Prostate gland (tissue), 2 donors: ENCODE measurements around the gene GSG1L. TPM values are rescaled to one million over a fixed set of nuclear protein-coding genes. Genes with fewer than 3 reads are reported as not detected.

Experiments
- DNase-seq: peaks from one replicate; pipeline ENCODE4 v3.0.0-alpha.2; 2019; ENCODE audit warnings: low spot score
- H3K27ac ChIP-seq, 2 donors: fragments of 200-600 bp; sonication (generic); 2 replicates each; pipeline ENCODE4 v1.5.1; 2017 to 2019
- H3K27me3 ChIP-seq: fragments of 200-600 bp; sonication (generic); replicated peaks from 2 replicates; pipeline ENCODE4 v1.5.1; 2019; ENCODE audit not compliant: insufficient read depth
- H3K36me3 ChIP-seq, 2 donors: fragments of 200-600 bp; sonication (generic); 1 replicate in 1 of 2; 2 replicates in 1 of 2; pipeline versions ENCODE4 v1.5.1 to v1.8.1; 2017 to 2019
- H3K4me1 ChIP-seq: fragments of 200-600 bp; sonication (generic); replicated peaks from 2 replicates; pipeline ENCODE4 v1.5.1; 2019
- H3K4me3 ChIP-seq, 2 donors: fragments of 200-600 bp; sonication (generic); 2 replicates each; pipeline ENCODE4 v1.5.1; 2017 to 2019
- H3K9me3 ChIP-seq: fragments of 200-600 bp; sonication (generic); 2 replicates; pipeline ENCODE4 v1.5.1; 2017
- POLR2A ChIP-seq: fragments of 450-650 bp; IDR thresholded peaks from one replicate; pipeline ENCODE4 v1.6.1; 2016; ENCODE audit warnings: antibody characterized with exemption, mild to moderate bottlenecking
- POLR2AphosphoS5 ChIP-seq: sonication (generic); formaldehyde crosslinking; IDR thresholded peaks from one replicate; pipeline ENCODE4 v1.6.1; 2017; ENCODE audit warnings: antibody characterized with exemption
- WGBS: methylation state at CpG from one replicate; pipeline ENCODE4 v1.1.5; 2018; 5-methylcytosine and 5-hydroxymethylcytosine counted together
- intact Hi-C: fragments of 100-400 bp; cut with DNase I; formaldehyde crosslinking; loops from one replicate; pipeline ENCODE4 v1.14.2; 2022
- small RNA-seq, 2 donors: library from RNA; depleted of rRNA; stranded (forward); fragments of <200 nt; gene quantifications; one replicate each; pipeline ENCODE3, GENCODE V24; 2016
- total RNA-seq, 2 donors: library from RNA; depleted of rRNA; stranded (reverse); fragments of >200 nt; gene quantifications; one replicate each; pipeline ENCODE4 v1.1.0, GENCODE V29; 2016
- TF ChIP-seq, protein P1 (sequence below), 4 experiments: fragments of 200-600 bp in 2 of 4; fragments of 450-650 bp in 2 of 4; sonication (generic) in 2 of 4; IDR thresholded peaks; 1 replicate in 3 of 4; 2 replicates in 1 of 4; pipeline ENCODE4 v1.5.1; 2016 to 2019; ENCODE audit warnings: antibody characterized with exemption in 4 of 4, mild to moderate bottlenecking in 2 of 4, moderate library complexity in 2 of 4

The GSG1L gene
- total RNA-seq, 2 donors from 2014 or later = 0.91 TPM; not detected in 1

DNA sequence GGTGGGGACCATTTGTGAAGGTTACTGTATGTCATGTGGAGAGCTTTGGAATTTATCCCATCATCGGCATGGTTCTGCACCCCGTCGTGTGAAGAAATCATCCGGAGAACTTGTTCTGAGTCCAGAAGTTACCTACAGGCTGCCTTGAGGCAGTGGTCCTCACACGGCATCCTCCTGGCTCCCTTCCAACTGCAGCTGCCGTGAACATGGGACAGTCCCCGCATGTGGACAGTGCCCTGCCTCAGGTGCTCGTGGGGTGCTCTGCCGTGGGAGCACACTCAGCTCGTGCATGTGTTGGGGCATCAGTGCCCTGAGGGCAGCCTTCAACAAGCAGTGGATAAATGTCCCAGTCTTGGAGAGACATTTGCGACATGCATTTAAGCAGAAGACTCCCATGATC is 324.9 kb downstream of the GSG1L start:
- no peak overlapping the region for H3K4me3 ChIP-seq
- DNase-seq = no peak
- intact Hi-C loops = no loop called here
- no peaks in the 10 kb centered on the region for H3K27me3 ChIP-seq
- TF ChIP-seq POLR2AphosphoS5 = no peak
- TF ChIP-seq, protein P1, sequence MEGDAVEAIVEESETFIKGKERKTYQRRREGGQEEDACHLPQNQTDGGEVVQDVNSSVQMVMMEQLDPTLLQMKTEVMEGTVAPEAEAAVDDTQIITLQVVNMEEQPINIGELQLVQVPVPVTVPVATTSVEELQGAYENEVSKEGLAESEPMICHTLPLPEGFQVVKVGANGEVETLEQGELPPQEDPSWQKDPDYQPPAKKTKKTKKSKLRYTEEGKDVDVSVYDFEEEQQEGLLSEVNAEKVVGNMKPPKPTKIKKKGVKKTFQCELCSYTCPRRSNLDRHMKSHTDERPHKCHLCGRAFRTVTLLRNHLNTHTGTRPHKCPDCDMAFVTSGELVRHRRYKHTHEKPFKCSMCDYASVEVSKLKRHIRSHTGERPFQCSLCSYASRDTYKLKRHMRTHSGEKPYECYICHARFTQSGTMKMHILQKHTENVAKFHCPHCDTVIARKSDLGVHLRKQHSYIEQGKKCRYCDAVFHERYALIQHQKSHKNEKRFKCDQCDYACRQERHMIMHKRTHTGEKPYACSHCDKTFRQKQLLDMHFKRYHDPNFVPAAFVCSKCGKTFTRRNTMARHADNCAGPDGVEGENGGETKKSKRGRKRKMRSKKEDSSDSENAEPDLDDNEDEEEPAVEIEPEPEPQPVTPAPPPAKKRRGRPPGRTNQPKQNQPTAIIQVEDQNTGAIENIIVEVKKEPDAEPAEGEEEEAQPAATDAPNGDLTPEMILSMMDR (IDR thresholded peaks at IDR 0.05) = no peak
- no peak for TF ChIP-seq POLR2A
- WGBS = 58% methylated on average over 11 of the region's 11 CpGs
- H3K36me3 ChIP-seq = no peaks in the 10 kb centered on the region
- H3K4me1 ChIP-seq = no peaks in the 10 kb centered on the region
- no peak overlapping the region for H3K27ac ChIP-seq
- H3K9me3 ChIP-seq = no peaks in the 10 kb centered on the region

Small RNA genes within 50 kb of the gene (small RNA-seq; reads per million reads assigned to genes)
- gene RNU6-1241P (0 reads per million in 2 donors), gene RNU6-159P (0 reads per million in 2 donors)

Other genes starting within 250 kb of the GSG1L start
- 100 to 1,000 TPM in 1 of 2 donors, 10 to 100 TPM in 1; 51.1 to 145 TPM for gene XPO6, start 148.3 kb upstream of the GSG1L start, total RNA-seq
- 1 to 10 TPM; 5.8 to 8.1 TPM for gene SBK1, start 228.8 kb upstream of the GSG1L start, total RNA-seq